ENCODE measurements around the gene HOXD13.

The HOXD13 gene

DNA sequence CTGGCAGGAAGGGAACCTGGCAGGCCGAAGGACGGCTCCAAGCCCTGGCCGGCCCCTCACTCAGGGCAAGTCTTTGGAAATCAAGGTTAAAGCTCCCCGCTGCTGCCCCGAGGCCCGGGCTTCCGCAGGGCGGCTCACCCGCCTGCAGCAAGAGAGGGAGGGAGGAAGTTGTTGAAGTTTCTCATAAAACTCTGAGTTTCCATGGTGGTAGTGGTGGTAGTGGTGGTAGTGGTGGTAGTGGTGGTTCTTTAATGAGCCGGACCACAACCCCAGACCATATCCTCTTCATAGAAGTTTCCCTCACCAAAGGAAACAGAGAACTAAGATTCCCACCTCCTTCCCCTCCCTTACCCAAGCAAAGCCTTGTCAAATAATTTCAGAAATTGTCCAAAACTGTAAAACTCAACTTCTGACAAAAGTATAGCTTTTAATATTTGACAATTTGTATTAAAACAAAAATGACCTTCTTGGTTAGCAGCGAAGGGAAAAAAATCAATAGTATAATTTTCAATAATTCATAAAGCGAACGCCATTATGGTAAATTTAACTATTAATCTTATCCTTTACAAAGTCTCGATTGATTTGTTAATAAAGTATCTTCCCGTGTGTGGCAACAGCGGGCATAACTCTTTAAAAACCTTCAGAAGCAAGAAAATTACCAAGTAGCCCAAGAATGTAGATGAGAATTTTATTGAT, 22.6 kb downstream of the HOXD13 start:
- Histone ChIP-seq H3K36me3 (ENCODE audit: control insufficient read depth, insufficient read depth, low read length) (no peaks in the 10 kb centered on the region), H3K27me3 (replicated peaks; ENCODE audit: control insufficient read depth, insufficient read depth, low read length) (peaks cover 6% of the 10 kb centered on the region)

DNA sequence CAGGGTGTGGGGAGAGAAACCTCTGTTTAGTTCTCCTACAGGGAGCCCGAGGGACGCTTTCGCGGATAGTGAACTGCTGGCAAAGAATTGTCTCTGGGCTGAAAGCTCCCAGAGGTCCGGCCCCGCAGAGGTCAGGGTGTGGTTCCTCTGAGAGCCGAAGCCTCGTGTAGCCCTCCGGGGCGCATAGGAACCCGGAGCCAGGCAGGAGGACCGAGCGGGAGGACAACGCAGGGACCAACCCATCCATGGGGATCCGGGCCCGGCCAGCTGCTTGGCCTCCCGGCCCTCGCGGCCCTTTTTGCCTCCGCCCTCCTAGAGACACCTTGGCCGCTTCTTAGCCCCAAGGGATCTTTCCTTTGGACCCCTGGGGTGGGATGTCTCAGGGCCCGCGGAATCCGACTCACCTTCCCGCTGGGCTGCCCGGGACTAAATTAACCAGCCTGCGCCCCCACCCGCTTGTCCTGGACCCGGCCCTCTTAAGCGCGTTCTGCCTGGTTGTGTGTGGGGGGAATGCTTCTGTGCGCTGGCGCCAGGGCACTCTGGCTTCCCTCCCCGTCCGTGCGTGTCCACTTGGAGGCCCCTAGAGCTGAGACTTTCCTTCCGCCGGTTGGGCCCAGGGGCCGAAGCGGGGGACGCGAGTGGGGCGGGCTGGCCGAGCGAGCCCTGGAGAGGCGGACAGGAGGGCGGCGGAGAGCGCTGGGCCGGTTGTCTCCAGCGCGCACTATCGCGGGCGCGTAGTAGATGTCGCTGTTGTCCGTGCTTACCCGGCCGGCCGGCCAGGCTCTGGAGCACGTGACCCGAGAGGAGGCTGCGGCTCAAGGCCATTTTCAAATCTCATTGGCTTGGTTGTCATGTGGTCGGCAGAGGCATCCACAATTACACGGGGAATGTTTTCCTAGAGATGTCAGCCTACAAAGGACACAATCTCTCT, 23.6 kb downstream of the HOXD13 start, which contains the start of gene HOXD10:
Gene HOXD10 (plus strand): TSS at position 896 of the 931 bp plus-strand sequence. CDS start 56 bp downstream, outside the sequence.
- Histone ChIP-seq H3K36me3 (ENCODE audit: control insufficient read depth, insufficient read depth, low read length) (no peaks in the 10 kb centered on the region), H3K27me3 (replicated peaks; ENCODE audit: control insufficient read depth, insufficient read depth, low read length) (peaks cover 8% of the 10 kb centered on the region), H3K4me3 (replicated peaks; ENCODE audit: low read depth, low read length) (no peak within 1 kb of the TSS)
- TF ChIP-seq, protein P1, sequence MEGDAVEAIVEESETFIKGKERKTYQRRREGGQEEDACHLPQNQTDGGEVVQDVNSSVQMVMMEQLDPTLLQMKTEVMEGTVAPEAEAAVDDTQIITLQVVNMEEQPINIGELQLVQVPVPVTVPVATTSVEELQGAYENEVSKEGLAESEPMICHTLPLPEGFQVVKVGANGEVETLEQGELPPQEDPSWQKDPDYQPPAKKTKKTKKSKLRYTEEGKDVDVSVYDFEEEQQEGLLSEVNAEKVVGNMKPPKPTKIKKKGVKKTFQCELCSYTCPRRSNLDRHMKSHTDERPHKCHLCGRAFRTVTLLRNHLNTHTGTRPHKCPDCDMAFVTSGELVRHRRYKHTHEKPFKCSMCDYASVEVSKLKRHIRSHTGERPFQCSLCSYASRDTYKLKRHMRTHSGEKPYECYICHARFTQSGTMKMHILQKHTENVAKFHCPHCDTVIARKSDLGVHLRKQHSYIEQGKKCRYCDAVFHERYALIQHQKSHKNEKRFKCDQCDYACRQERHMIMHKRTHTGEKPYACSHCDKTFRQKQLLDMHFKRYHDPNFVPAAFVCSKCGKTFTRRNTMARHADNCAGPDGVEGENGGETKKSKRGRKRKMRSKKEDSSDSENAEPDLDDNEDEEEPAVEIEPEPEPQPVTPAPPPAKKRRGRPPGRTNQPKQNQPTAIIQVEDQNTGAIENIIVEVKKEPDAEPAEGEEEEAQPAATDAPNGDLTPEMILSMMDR (IDR thresholded peaks at IDR 0.05; ENCODE audit: insufficient read depth, low read length, poor library complexity, severe bottlenecking): no peak
- no peak for DNase-seq (ENCODE audit: extremely low read depth, insufficient read length)

More for the DNA sequence above, 22.6 kb downstream of the HOXD13 start:
- no peak overlapping the region for H3K4me3 ChIP-seq (replicated peaks; ENCODE audit: low read depth, low read length)
- no peak for DNase-seq (ENCODE audit: extremely low read depth, insufficient read length)
- TF ChIP-seq, protein P1 (IDR thresholded peaks at IDR 0.05; ENCODE audit: insufficient read depth, low read length, poor library complexity, severe bottlenecking): no peak

DNA sequence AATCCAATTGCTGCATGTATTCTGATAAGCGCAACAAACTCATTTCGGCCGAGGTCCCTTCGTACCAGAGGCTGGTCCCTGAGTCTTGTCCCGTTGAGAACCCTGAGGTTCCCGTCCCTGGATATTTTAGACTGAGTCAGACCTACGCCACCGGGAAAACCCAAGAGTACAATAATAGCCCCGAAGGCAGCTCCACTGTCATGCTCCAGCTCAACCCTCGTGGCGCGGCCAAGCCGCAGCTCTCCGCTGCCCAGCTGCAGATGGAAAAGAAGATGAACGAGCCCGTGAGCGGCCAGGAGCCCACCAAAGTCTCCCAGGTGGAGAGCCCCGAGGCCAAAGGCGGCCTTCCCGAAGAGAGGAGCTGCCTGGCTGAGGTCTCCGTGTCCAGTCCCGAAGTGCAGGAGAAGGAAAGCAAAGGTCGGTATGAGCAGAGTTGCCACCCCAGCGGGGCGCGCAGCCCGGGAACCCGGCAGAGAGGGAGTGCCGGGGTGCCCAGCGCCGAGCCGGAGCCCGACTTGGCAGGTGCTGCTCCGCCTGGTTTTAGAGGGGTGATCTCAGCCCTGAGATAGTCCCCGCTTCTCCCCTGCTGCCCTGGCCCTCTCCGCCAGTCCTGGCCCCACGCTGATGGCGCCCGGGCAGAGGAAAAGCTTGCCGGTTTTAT, 24.8 kb downstream of the HOXD13 start:
- Histone ChIP-seq H3K27me3 (replicated peaks; ENCODE audit: control insufficient read depth, insufficient read depth, low read length) (peaks cover 4% of the 10 kb centered on the region), H3K36me3 (ENCODE audit: control insufficient read depth, insufficient read depth, low read length) (no peaks in the 10 kb centered on the region), H3K4me3 (replicated peaks; ENCODE audit: low read depth, low read length) (no peak overlapping the region)
- TF ChIP-seq, protein P1 (IDR thresholded peaks at IDR 0.05; ENCODE audit: insufficient read depth, low read length, poor library complexity, severe bottlenecking): no peak
- DNase-seq (ENCODE audit: extremely low read depth, insufficient read length): no peak

DNA sequence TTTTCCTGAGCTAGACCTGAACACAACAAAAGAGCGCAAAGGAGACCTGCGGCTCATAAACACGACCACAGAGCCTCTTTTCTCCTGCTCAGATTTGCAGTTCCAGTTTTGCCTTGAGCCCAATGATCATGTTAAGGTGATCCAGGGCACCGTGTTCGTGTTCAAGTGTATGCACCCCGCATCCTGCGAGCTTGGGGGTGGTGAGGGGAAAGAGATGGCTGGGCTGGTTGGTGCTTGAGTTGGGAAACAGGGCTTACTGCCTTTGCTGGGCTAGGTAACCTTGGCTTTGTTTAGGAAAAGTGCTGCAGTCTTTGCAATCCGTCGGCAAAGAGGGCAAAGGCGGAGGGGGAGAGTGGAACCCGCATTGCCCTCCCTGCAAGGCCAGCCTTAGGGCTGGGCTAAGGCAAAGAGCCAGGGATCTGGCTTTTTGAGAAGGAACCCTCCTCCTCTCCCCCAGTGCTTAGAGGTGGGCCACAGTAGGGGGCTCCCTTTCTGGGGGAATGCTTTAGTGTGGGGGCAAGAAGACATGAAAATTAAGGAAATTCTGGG, 25.4 kb downstream of the HOXD13 start:
- H3K27me3 ChIP-seq (replicated peaks; ENCODE audit: control insufficient read depth, insufficient read depth, low read length): peaks cover 4% of the 10 kb centered on the region

More for the DNA sequence above, 25.4 kb downstream of the HOXD13 start:
- DNase-seq (ENCODE audit: extremely low read depth, insufficient read length): no peak
- Histone ChIP-seq H3K36me3 (ENCODE audit: control insufficient read depth, insufficient read depth, low read length) (no peaks in the 10 kb centered on the region), H3K4me3 (replicated peaks; ENCODE audit: low read depth, low read length) (no peak overlapping the region)
- TF ChIP-seq, protein P1 (IDR thresholded peaks at IDR 0.05; ENCODE audit: insufficient read depth, low read length, poor library complexity, severe bottlenecking): no peak

Measured in GM06990 (cell line).